Adipose tissue (tissue), 3 donors: ENCODE measurements around the gene PSRC1. TPM values are rescaled to one million over a fixed set of nuclear protein-coding genes. Genes with fewer than 3 reads are reported as not detected.

Experiments
- H3K27ac ChIP-seq: one replicate; pipeline ENCODE4 v1.5.1; 2013; ENCODE audit warnings: low read depth, low read length
- WGBS, 3 donors: extraction: QIAGEN DNeasy Blood & Tissue Kit; methylation state at CpG; one replicate each; pipeline ENCODE4 v1.1.7; 2013; 5-methylcytosine and 5-hydroxymethylcytosine counted together
- polyA plus RNA-seq, 3 donors: library from polyadenylated mRNA; stranded (reverse); fragments of 200-250 nt; gene quantifications; one replicate each; pipeline ENCODE4 v1.2.3, GENCODE V29; 2013
- donor health status: healthy with polysubstance abuse.
- donor health status: Bipolar disorder and iron deficiency.
- donor health status: healthy.

Gene PSRC1
- polyA plus RNA-seq, 3 donors: 0.98 to 2.9 (median 1.1) TPM

DNA sequence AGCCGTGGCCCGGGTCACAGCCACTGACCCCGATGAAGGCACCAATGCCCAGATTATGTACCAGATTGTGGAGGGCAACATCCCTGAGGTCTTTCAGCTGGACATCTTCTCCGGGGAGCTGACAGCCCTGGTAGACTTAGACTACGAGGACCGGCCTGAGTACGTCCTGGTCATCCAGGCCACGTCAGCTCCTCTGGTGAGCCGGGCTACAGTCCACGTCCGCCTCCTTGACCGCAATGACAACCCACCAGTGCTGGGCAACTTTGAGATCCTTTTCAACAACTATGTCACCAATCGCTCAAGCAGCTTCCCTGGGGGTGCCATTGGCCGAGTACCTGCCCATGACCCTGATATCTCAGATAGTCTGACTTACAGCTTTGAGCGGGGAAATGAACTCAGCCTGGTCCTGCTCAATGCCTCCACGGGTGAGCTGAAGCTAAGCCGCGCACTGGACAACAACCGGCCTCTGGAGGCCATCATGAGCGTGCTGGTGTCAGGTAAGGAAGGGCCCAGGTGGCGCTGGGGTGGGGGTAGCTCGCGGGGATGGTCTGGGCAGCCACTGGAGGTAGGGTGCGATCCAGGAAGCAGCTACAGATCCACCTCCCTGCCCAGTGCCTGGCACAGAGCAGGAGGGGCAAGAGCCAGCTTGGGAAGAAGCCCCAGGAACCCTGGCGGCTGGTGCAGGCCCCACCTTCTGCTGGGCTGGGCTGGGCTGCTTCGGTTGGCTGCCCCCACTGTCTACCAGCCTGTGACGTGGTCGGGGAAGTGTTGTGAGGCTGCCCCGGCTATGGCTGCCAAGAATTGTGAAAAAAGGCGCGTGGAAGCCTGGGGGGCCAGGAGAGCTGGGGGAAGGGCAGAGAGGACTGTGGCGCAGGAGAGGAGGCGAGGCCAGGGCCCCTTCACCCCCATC is 29.8 kb downstream of the PSRC1 start:
- WGBS, 3 donors: 80 to 84% (median 81%) methylated on average over 33 of the region's 33 CpGs

DNA sequence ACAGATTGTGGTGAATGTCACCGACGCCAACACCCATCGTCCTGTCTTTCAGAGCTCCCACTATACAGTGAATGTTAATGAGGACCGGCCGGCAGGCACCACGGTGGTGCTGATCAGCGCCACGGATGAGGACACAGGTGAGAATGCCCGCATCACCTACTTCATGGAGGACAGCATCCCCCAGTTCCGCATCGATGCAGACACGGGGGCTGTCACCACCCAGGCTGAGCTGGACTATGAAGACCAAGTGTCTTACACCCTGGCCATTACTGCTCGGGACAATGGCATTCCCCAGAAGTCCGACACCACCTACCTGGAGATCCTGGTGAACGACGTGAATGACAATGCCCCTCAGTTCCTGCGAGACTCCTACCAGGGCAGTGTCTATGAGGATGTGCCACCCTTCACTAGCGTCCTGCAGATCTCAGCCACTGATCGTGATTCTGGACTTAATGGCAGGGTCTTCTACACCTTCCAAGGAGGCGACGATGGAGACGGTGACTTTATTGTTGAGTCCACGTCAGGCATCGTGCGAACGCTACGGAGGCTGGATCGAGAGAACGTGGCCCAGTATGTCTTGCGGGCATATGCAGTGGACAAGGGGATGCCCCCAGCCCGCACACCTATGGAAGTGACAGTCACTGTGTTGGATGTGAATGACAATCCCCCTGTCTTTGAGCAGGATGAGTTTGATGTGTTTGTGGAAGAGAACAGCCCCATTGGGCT is 30.6 kb downstream of the PSRC1 start:
- WGBS, 3 donors: 97% methylated on average over 31 of the region's 31 CpGs
- no peak overlapping the region for H3K27ac ChIP-seq

More for the DNA sequence above, 29.8 kb downstream of the PSRC1 start:
- no peak overlapping the region for H3K27ac ChIP-seq

DNA sequence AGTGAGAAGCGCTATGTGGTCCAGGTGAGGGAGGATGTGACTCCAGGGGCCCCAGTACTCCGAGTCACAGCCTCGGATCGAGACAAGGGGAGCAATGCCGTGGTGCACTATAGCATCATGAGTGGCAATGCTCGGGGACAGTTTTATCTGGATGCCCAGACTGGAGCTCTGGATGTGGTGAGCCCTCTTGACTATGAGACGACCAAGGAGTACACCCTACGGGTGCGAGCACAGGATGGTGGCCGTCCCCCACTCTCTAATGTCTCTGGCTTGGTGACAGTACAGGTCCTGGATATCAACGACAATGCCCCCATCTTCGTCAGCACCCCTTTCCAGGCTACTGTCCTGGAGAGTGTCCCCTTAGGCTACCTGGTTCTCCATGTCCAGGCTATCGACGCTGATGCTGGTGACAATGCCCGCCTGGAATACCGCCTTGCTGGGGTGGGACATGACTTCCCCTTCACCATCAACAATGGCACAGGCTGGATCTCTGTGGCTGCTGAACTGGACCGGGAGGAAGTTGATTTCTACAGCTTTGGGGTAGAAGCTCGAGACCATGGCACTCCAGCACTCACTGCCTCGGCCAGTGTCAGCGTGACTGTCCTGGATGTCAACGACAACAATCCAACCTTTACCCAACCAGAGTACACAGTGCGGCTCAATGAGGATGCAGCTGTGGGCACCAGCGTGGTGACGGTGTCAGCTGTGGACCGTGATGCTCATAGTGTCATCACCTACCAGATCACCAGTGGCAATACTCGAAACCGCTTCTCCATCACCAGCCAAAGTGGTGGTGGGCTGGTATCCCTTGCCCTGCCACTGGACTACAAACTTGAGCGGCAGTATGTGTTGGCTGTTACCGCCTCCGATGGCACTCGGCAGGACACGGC is 31.4 kb downstream of the PSRC1 start:
- WGBS, 3 donors: 95 to 96% (median 95%) methylated on average over 32 of the region's 32 CpGs
- H3K27ac ChIP-seq: no peak overlapping the region

GRCh38 chr1:109250454-109251276 is 32.3 kb downstream of the PSRC1 start:
- H3K27ac ChIP-seq: no peak overlapping the region
- WGBS, 3 donors: 89 to 93% (median 91%) methylated on average over 33 of the region's 33 CpGs

GRCh38 chr1:109249654-109250401 is 33.1 kb downstream of the PSRC1 start:
- H3K27ac ChIP-seq: no peak overlapping the region

GRCh38 chr1:109248797-109249629 is 33.9 kb downstream of the PSRC1 start, which contains the start of gene CELSR2:
Gene CELSR2 (plus strand): TSS chr1:109249539. CDS start chr1:109250080, 541 bp downstream.
- no peak within 1 kb of the TSS for H3K27ac ChIP-seq
- 14 to 20% (median 15%) methylated on average over 32 to 49 of the region's 49 CpGs for WGBS, 3 donors

More at GRCh38 chr1:109249654-109250401, 33.1 kb downstream of the PSRC1 start:
- WGBS, 3 donors: 3 to 4% (median 4%) methylated on average over 45 to 76 of the region's 80 CpGs

DNA sequence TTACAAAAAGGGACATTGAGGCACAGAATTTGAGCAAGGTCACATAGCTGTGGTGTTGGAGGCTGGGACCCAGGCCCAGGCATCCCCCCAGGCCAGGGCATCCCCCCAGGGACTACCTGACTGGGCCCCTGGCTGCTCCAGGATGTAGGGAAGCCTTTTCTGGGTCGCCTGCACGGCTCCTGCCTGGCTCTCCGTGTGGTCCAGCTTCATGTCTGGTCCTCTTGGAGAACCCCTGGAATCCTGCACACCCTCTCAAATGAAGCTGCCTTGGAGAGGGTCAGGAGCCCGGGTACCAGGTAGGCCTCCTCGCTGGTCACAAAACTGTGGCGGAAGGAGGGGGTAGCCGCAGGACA is 34.5 kb downstream of the PSRC1 start:
- H3K27ac ChIP-seq: no peak overlapping the region
- WGBS, 3 donors: 94 to 98% (median 98%) methylated on average over 7 of the region's 7 CpGs

DNA sequence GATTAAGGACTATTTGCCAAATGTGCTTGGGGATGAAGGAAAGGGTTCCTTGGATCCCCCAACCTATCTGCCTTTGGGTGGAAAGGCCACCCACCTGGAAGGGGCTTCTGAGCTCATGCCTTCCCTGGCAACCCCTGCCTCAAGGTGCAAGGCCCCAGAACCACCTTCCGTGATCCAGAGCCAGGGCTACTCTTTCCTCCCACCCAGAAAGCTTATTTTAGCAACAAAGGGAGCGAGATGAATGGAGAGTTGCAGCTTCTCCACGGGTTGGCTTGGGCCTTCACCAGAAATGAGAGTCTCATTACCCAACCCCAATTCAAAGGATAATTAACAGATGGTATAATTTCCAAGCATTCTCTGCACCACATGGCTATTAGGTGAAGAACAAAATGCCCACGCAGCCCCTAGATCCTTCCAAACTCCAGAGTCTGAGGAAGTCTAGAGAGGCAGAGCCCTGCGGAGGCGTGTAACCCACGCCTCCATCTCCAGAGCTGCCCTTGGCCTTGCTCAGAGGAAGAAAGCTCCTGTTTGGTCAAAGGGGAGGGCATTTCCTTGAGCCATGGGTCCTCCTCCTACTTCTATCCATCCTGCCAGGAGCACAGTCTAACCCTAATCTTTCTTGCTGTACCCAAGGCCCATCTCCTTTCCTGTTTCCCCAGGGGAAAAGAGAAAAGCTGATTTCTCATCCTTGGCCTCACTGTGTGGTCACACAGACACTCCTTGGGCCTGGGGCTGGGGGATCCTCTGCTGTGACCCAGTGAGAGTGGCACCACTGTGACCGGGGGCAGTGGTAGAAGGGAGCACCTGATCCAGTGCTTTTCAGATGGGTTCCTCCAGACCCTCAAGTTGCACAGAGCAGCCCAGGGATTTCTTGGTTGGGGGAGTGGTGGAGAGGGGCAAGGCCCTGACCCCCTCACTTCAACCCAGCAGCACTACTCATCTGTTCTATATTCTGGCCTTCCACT is 35.3 kb downstream of the PSRC1 start:
- WGBS, 3 donors: 91 to 94% (median 92%) methylated on average over 8 of the region's 8 CpGs
- H3K27ac ChIP-seq: no peak overlapping the region

GRCh38 chr1:109246141-109246551 is 36.8 kb downstream of the PSRC1 start:
- no peak overlapping the region for H3K27ac ChIP-seq
- WGBS, 3 donors: 83 to 90% (median 85%) methylated on average over 7 of the region's 7 CpGs

DNA sequence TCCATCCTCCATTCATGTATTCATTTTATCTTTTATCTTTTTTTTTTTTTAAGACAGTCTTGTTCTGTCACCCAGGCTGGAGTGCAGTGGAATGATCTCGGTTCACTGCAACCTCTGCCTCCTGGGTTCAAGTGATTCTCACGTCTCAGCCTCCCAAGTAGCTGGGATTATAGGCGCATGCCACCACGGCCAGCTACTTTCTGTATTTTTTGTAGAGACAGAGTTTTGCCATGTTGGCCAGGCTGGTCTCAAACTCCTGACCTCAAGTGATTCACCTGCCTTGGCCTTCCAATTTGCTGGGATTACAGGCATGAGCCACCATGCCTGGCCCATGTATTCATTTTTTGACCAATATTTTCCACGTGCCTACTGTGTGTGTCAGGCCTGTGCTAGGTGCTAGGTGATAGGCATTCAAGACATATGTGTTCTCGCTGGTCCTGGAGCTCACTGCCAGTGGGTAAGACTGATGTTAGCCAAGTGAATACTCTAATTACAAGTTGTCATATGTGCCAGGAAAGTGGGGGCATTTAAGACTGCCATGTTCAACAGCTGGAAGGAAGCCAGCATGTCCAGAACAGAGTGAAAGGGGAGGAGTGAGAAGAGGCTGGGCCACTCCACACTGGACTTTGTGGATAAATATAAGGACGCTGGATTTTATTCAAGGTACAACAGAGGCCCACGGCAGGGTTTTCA is 38.9 kb downstream of the PSRC1 start:
- WGBS, 3 donors: 82 to 91% (median 86%) methylated on average over 8 of the region's 8 CpGs
- H3K27ac ChIP-seq: no peak overlapping the region

- 62 to 73% (median 71%) methylated on average over 5 of the region's 5 CpGs for WGBS, 3 donors
- no peak overlapping the region for H3K27ac ChIP-seq
These were observed 39.7 kb downstream of the PSRC1 start for GRCh38 chr1:109243221-109243620.

DNA sequence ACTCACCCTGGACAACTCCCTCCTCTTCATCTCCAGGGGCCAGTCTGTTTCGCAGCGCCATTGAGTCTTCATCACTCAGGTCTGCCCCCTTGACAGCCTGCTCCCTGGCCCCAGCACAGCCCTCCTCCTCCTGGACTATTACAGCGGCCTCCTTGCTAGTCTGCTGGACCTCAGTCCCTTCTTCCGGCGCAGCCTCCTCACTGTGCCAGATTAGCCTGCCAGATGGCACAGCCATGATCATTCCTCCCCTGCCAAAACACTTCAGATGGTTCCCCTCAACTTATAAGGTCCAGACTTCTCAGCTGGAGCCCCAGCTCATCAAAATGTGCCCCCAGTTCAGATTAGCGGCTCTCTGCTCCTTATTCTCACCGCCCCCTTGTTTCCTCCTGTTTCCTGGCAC is 40.6 kb downstream of the PSRC1 start:
- no peak overlapping the region for H3K27ac ChIP-seq
- WGBS, 3 donors: 39 to 64% (median 48%) methylated on average over 7 of the region's 7 CpGs

DNA sequence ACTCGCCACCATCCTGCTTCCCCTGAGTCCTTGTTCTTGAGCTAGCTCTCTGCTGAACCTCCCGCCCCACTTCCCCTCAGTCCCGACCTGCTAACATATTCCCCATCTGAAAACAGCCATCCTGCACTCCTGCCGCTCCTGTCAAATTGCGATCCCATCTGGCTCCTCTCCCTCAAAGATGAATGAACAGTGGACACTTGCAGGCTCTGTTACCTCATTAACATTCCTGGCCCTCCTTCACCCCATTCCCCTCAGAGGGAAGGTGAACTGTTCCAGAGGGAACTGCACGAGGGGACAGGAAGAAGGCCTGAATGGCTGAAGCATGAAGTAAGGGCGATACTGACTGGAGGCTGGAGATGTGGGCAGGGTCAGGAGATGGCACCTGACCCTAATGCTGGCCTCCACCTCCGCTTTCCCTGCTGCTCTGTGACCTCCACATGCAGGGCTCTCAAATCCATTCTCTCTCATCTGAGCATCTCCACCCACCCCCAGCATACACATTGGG is 41.1 kb downstream of the PSRC1 start:
- H3K27ac ChIP-seq: no peak overlapping the region
- WGBS, 3 donors: 16 to 31% (median 20%) methylated on average over 8 of the region's 8 CpGs

GRCh38 chr1:109241344-109241743 is 41.6 kb downstream of the PSRC1 start:
- no peak overlapping the region for H3K27ac ChIP-seq
- whole genome bisulfite sequencing, 3 donors: 18 to 35% (median 23%) methylated on average over 6 of the region's 6 CpGs
